ENCODE measurements around the gene SYNGAP1. TPM values are rescaled to one million over a fixed set of nuclear protein-coding genes. Genes with fewer than 3 reads are reported as not detected.

SYNGAP1 gene
- total RNA-seq, 4 donors from 2014 or later = 13.5 to 30.4 (median 14.0) TPM

- TF ChIP-seq EP300 (IDR thresholded peaks at IDR 0.05) = no peak
- TF ChIP-seq, protein P1, sequence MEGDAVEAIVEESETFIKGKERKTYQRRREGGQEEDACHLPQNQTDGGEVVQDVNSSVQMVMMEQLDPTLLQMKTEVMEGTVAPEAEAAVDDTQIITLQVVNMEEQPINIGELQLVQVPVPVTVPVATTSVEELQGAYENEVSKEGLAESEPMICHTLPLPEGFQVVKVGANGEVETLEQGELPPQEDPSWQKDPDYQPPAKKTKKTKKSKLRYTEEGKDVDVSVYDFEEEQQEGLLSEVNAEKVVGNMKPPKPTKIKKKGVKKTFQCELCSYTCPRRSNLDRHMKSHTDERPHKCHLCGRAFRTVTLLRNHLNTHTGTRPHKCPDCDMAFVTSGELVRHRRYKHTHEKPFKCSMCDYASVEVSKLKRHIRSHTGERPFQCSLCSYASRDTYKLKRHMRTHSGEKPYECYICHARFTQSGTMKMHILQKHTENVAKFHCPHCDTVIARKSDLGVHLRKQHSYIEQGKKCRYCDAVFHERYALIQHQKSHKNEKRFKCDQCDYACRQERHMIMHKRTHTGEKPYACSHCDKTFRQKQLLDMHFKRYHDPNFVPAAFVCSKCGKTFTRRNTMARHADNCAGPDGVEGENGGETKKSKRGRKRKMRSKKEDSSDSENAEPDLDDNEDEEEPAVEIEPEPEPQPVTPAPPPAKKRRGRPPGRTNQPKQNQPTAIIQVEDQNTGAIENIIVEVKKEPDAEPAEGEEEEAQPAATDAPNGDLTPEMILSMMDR (IDR thresholded peaks at IDR 0.05) = no peak
- TF ChIP-seq POLR2AphosphoS5 (IDR thresholded peaks at IDR 0.05) = no peak
- no peak for TF ChIP-seq POLR2A (IDR thresholded peaks at IDR 0.05)
- DNase-seq (ENCODE audit: low spot score in 2 of 2) = peak in 1 of 2 donors; percentile 77
- Histone ChIP-seq H3K36me3 (no peaks in the 10 kb centered on the region), H3K4me1 (peaks cover 60% of the 10 kb centered on the region), H3K4me3 (peak overlapping the region; percentile 68), H3K27ac (peak overlapping the region; percentile 92), H3K9me3 (no peaks in the 10 kb centered on the region), H3K27me3 (no peaks in the 10 kb centered on the region)
- 15% methylated on average over 12 of the region's 12 CpGs for WGBS
Observed at GRCh38 chr6:33424855-33425667, 5.2 kb downstream of the SYNGAP1 start.

DNA sequence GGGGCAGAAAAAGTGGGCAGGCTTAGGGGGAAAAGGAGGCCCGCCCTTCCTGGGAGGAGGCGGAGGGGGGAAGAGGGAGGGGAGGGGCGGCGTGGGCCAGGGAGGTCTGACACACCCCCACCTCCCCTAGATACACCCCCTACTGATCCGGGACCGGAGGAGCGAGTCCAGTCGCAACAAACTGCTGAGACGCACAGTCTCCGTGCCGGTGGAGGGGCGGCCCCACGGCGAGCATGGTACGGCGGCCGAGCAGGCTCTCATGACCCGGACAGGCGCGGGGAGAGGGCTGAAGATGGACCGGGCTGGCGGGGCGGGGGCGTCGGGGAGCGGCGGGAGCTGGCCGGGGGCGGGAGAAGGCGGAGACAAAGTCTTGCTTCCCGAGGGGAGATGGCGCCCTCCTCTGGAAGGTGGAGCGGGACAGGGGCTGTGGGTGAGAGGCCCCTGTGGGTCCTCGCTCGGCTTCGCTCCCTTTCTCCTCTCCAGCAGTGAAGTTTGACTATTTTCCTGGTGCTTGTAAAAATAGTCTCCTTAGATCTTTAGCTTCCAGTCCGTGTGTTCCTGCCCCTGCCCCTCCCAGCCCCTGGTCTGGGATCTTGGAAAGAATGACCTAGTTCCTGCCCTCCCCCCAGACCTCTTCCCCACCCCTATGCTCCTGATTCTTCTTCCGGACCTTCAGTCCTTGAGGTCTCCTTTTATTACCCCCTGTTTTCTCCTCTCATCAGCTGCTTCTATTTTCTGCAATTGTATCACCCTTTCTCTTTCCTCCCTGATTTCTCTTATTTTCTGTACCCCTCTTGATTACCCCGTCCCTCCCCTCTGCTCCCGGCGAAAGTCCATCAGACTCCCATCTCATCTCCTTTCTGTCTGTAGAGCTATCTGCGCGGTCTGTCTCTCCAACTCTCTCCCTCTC is 6.1 kb downstream of the SYNGAP1 start:
- H3K9me3 ChIP-seq = no peaks in the 10 kb centered on the region
- WGBS = under 1% methylated on average over 39 of the region's 43 CpGs
- TF ChIP-seq EP300 (IDR thresholded peaks at IDR 0.05) (no peak), POLR2A (IDR thresholded peaks at IDR 0.05) (no peak), POLR2AphosphoS5 (IDR thresholded peaks at IDR 0.05) (peak in 1 of 3 donors; percentile 94)
- TF ChIP-seq, protein P1 (IDR thresholded peaks at IDR 0.05) = peak in 1 of 2 donors; percentile 64
- H3K36me3 ChIP-seq = no peaks in the 10 kb centered on the region
- DNase-seq (ENCODE audit: low spot score in 2 of 2) = peak; percentile 89 to 95
- no peaks in the 10 kb centered on the region for H3K27me3 ChIP-seq
- peak overlapping the region; percentile 92 for H3K27ac ChIP-seq
- peak overlapping the region; percentile 68 for H3K4me3 ChIP-seq
- peaks cover 60% of the 10 kb centered on the region for H3K4me1 ChIP-seq

DNA sequence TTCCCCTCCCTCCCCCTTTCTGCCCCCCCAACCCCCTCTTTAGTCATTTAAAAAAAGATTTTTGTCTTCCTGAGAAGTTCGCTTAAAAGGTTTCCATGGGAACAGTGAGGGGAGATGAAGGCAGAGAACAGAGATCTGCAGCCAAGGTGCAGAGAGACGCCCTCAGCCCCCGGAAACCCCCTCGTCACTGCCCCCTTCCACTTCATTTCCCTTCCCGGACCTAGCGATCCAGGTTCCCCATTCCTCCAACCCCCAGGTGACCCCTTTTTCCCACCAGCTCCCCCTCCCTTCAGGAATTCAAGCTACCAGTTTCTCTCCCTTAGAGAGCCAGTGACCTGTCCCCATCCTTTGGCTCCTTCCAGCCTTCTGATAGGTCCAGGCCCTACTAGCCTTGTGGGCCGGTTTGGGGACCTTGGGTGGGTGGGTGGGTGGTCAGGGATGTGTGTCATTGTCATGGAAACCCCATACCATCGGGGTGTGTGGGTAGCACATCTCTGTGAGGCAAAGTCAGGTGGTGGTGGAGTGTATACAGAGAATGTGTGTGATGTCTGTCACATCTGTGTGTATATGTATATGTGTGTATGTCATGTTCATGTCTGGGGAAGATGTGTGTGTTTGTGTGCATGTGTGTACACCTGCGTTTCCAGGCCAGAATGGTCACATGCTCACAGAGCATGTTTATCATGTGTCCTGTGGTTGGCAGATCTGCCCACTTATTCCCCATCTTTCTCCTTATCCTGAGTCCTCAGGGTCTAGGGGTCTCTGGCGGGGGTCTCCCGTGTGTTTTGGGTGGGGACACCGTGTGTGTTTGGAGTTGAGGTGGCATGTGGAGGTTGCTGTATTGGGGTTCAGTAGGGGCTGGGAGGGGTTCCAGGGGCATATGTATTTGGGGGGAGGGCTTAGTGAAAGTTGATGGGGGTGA is 7.0 kb downstream of the SYNGAP1 start:
- Histone ChIP-seq H3K27ac (peak overlapping the region; percentile 92), H3K27me3 (no peaks in the 10 kb centered on the region), H3K36me3 (no peaks in the 10 kb centered on the region), H3K9me3 (no peaks in the 10 kb centered on the region), H3K4me3 (peak overlapping the region; percentile 68), H3K4me1 (peaks cover 67% of the 10 kb centered on the region)
- WGBS = 4% methylated on average over 12 of the region's 12 CpGs
- TF ChIP-seq EP300 (IDR thresholded peaks at IDR 0.05) (no peak), POLR2AphosphoS5 (IDR thresholded peaks at IDR 0.05) (no peak)
- TF ChIP-seq, protein P1 (IDR thresholded peaks at IDR 0.05) = no peak
- peak in 1 of 2 donors; percentile 64 for DNase-seq (ENCODE audit: low spot score in 2 of 2)

GRCh38 chr6:33427585-33428223 is 7.8 kb downstream of the SYNGAP1 start:
- WGBS = 0% methylated on average over 8 of the region's 79 CpGs
- H3K36me3 ChIP-seq = peaks cover 2% of the 10 kb centered on the region
- peak overlapping the region; percentile 92 for H3K27ac ChIP-seq
- no peaks in the 10 kb centered on the region for H3K27me3 ChIP-seq
- H3K4me3 ChIP-seq = peak overlapping the region; percentile 68
- H3K4me1 ChIP-seq = peaks cover 67% of the 10 kb centered on the region
- TF ChIP-seq, protein P1 (IDR thresholded peaks at IDR 0.05) = no peak
- no peak for TF ChIP-seq POLR2A (IDR thresholded peaks at IDR 0.05)
- TF ChIP-seq EP300 (IDR thresholded peaks at IDR 0.05) = no peak
- TF ChIP-seq POLR2AphosphoS5 (IDR thresholded peaks at IDR 0.05) = no peak
- DNase-seq (ENCODE audit: low spot score in 2 of 2) = peak in 1 of 2 donors; percentile 82
- no peaks in the 10 kb centered on the region for H3K9me3 ChIP-seq
